Endothelial cell of umbilical vein (primary cell): Measurements from ENCODE around the gene CTSC.

ENCODE experiments used
- CTCF ChIP-seq, 2 donors: IDR thresholded peaks; 1 replicate in 1 of 2; 2 replicates in 1 of 2; pipeline ENCODE4 v1.5.1; 2011; ENCODE audit warnings: low read length in 2 of 2, mild to moderate bottlenecking in 2 of 2, moderate library complexity in 2 of 2, control low read depth in 1 of 2, inconsistent platforms in 1 of 2, low read depth in 1 of 2; ENCODE audit not compliant: insufficient read depth in 1 of 2; ENCODE audit errors: extremely low read depth in 1 of 2
- EZH2 ChIP-seq: IDR thresholded peaks from 2 replicates; pipeline ENCODE4 v1.6.1; 2012; ENCODE audit warnings: borderline replicate concordance, low read depth, mild to moderate bottlenecking, moderate library complexity, low read length, inconsistent platforms; ENCODE audit not compliant: severe bottlenecking
- POLR2A ChIP-seq: IDR thresholded peaks from 2 replicates; pipeline ENCODE4 v1.6.1; 2012; ENCODE audit warnings: low read depth, mild to moderate bottlenecking, control low read depth, low read length
- POLR2AphosphoS5 ChIP-seq: IDR thresholded peaks from 2 replicates; pipeline ENCODE4 v1.6.1; 2012; ENCODE audit warnings: low read depth, mild to moderate bottlenecking, control low read depth, low read length, moderate library complexity; ENCODE audit not compliant: insufficient read depth

- TF ChIP-seq CTCF (IDR thresholded peaks at IDR 0.05; ENCODE audit: extremely low read depth in 1 of 2, insufficient read depth in 1 of 2, low read depth in 1 of 2, low read length in 2 of 2): no peak
- no peak for TF ChIP-seq POLR2A
- no peak for TF ChIP-seq POLR2AphosphoS5
- TF ChIP-seq EZH2: no peak
These were observed 19.5 kb downstream of the CTSC start for GRCh38 chr11:88318017-88318416.
